HFFc6 (cell line): ENCODE measurements around the gene CD63. TPM values are rescaled to one million over a fixed set of nuclear protein-coding genes. Genes with fewer than 3 reads are reported as not detected.
A peak's percentile ranks its signal among the peaks of the same experiment; 100 is the strongest.

Experiments
- DNase-seq: peaks from one replicate; pipeline ENCODE4 v3.0.0-alpha.2; 2018
- H3K27ac Mint-ChIP-seq: 2 replicates; pipeline ENCODE4 v1.8.0; 2020; ENCODE audit warnings: mild to moderate bottlenecking, mixed read lengths
- H3K27me3 Mint-ChIP-seq: 2 replicates; pipeline ENCODE4 v1.8.0; 2021; ENCODE audit warnings: mild to moderate bottlenecking, moderate library complexity, mixed read lengths; ENCODE audit not compliant: insufficient read depth
- H3K36me3 Mint-ChIP-seq: 2 replicates; pipeline ENCODE4 v1.8.0; 2021; ENCODE audit warnings: low read depth, mixed read lengths
- H3K4me1 Mint-ChIP-seq: 2 replicates; pipeline ENCODE4 v1.8.0; 2020; ENCODE audit warnings: low read depth, mixed read lengths
- H3K4me3 Mint-ChIP-seq: 2 replicates; pipeline ENCODE4 v1.8.0; 2020; ENCODE audit warnings: mild to moderate bottlenecking, moderate library complexity, mixed read lengths
- H3K9me3 Mint-ChIP-seq: 2 replicates; pipeline ENCODE4 v1.8.0; 2020; ENCODE audit warnings: mild to moderate bottlenecking, mixed read lengths
- total RNA-seq, 6 experiments: library from RNA; stranded (reverse); fragmentation: NEBNext Ultra II Directional; extraction: Animal tissue kit (Norgen Biotek cat#: 25700); gene quantifications; 2 replicates in 1 of 6; 3 replicates in 5 of 6; pipeline ENCODE4 v1.2.3, GENCODE V29; 2021
- TF ChIP-seq, protein P1 (sequence below): fragments of 200-600 bp; sonication (generic); IDR thresholded peaks from 2 replicates; pipeline ENCODE4 v1.5.0; 2021; ENCODE audit warnings: antibody characterized with exemption, mild to moderate bottlenecking

The CD63 gene
- total RNA-seq, 6 experiments from 2014 or later, result 1,860 to 2,483 (median 2,072) TPM

DNA sequence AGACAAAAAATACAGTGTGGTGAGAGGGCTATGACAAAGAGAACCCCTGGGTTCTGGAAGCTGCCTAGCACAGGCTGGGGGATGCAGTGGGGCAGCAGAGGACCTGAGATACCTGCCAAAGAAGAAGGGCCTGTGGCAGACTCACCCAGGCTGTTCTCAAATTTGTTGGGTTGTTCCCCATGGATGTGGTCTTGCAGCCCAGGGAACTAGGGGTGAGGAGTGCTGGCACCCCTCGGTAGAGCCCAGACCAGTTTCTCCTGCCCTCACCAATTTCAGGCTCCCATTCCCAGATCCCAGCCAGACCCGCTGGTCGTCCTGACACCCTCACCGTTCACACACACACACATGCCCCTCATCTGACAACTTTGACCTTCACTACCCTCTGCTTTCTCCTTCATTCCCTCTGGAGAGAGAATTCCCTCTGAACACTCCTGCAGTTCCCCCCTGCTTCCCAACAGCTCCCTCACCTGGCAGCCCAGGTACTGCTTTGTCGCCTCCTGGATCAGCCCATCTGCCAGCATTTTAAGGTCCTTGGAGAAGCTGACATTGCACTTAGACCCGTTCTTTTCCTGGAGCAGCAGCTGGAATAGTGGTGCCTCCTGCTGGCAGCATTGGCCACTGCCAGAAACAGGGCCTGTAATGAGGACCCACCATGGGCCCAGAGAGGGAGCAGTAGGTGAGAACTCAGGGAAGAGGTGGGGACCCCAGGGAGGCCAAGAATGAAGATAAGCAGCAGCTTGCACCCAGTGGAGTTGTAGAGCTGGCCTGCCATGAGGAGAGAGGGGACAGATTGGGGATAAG is 8.2 kb upstream of the CD63 start:
- Mint-ChIP-seq H3K4me3 (peak overlapping the region; percentile 90), H3K27me3 (peaks cover 2% of the 10 kb centered on the region; the same call in 1 of the 2 replicates), H3K36me3 (no peaks in the 10 kb centered on the region), H3K4me1 (peaks cover 30% of the 10 kb centered on the region), H3K27ac (peak overlapping the region; percentile 88), H3K9me3 (no peaks in the 10 kb centered on the region)
- peak; percentile 72 for DNase-seq
- TF ChIP-seq, protein P1, sequence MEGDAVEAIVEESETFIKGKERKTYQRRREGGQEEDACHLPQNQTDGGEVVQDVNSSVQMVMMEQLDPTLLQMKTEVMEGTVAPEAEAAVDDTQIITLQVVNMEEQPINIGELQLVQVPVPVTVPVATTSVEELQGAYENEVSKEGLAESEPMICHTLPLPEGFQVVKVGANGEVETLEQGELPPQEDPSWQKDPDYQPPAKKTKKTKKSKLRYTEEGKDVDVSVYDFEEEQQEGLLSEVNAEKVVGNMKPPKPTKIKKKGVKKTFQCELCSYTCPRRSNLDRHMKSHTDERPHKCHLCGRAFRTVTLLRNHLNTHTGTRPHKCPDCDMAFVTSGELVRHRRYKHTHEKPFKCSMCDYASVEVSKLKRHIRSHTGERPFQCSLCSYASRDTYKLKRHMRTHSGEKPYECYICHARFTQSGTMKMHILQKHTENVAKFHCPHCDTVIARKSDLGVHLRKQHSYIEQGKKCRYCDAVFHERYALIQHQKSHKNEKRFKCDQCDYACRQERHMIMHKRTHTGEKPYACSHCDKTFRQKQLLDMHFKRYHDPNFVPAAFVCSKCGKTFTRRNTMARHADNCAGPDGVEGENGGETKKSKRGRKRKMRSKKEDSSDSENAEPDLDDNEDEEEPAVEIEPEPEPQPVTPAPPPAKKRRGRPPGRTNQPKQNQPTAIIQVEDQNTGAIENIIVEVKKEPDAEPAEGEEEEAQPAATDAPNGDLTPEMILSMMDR, result peak; percentile 90

DNA sequence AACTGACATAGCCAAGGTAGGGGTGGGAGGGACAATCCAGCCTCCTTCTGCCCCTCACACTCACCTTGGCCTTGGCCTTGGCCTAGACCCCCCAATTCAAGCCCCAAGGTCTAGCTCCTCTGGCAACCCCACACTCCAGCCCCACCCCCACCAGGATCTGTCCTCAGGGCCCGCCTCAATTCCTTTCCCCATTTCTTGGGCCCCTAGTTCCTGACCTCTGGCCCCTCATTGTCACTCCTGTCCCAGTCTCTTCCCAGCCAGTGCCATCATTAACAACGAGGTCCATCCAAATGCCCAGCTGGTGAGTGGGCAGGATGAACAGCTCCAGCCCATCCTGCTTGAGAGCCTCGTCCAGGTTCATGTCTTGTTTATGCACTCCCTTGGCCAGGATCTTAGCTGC is 7.3 kb upstream of the CD63 start:
- no peak for DNase-seq
- TF ChIP-seq, protein P1, result no peak
- Mint-ChIP-seq H3K27ac (no peak overlapping the region), H3K4me3 (no peak overlapping the region), H3K27me3 (peaks cover 3% of the 10 kb centered on the region; the same call in 1 of the 2 replicates), H3K36me3 (no peaks in the 10 kb centered on the region), H3K4me1 (peaks cover 26% of the 10 kb centered on the region), H3K9me3 (no peaks in the 10 kb centered on the region)

DNA sequence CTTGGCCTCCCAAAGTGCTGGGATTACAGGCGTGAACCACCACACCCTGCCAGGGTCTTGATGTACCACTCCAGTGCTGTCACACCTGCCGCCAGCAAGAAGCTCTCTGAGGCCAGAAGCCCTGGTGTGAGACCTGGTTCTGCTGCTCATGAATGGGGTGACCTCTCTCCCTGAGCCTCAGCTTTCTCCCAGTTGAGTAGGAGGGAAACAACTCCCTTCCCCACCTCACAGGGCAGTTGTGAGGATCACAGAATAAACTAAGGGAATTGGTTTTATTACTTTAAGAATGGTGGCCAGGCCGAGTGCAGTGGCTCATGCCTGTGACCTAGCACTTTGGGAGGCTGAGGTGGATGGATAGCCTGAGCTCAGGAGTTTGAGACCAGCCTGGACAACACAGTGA is 5.8 kb upstream of the CD63 start:
- peaks cover 5% of the 10 kb centered on the region for H3K27me3 Mint-ChIP-seq
- TF ChIP-seq, protein P1, result no peak
- no peak overlapping the region for H3K4me3 Mint-ChIP-seq
- no peaks in the 10 kb centered on the region for H3K9me3 Mint-ChIP-seq
- H3K4me1 Mint-ChIP-seq, result peaks cover 41% of the 10 kb centered on the region
- DNase-seq, result no peak
- no peak overlapping the region for H3K27ac Mint-ChIP-seq
- H3K36me3 Mint-ChIP-seq, result no peaks in the 10 kb centered on the region; the same call in 1 of the 2 replicates

DNA sequence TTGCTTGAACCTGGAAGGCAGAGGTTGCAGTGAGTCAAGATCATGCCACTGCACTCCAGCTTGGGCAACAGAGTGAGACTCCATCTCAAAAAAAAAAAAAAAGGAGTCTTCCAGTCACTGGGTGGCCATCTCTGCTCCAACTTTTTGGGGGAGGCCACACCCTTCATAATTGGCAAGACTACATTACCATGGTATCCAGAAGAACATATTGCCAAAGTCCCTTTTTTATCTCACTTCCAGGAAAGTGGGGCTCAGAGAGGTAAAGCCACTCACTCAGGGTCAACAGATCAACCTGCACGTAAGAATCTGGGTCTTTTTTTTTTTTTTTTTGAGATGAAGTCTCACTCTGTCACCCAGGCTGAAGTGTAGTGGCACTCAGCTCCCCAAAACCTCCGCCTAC is 5.0 kb upstream of the CD63 start:
- H3K27me3 Mint-ChIP-seq, result peaks cover 5% of the 10 kb centered on the region
- TF ChIP-seq, protein P1, result no peak

DNA sequence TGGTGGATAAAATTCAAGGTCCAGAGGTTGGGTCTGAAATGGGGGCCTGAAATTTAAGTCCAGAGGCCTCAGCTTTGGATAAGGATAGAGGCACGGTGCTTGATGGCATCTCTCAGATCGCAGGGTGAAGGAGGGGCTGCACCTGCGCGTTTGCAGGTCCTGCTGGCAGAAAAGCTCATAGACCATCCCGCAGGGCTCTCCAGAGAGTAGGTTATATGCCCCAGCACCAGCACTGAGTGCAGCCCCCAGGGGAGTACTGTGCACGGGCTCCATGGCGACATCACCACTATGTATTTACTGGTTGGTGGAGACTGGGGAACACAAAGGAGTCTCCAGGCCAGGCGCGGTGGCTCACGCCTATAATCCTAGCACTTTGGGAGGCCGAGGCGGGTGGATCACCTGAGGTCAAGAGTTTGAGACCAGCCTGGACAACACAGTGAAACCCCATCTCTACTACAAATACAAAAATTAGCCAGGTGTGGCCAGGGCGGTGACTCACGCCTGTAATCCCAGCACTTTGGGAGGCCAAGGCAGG is 4.3 kb upstream of the CD63 start:
- TF ChIP-seq, protein P1, result no peak
- H3K27me3 Mint-ChIP-seq, result peaks cover 5% of the 10 kb centered on the region
- no peaks in the 10 kb centered on the region for H3K9me3 Mint-ChIP-seq
- H3K36me3 Mint-ChIP-seq, result no peaks in the 10 kb centered on the region; the same call in 1 of the 2 replicates
- peaks cover 38% of the 10 kb centered on the region for H3K4me1 Mint-ChIP-seq
- H3K27ac Mint-ChIP-seq, result no peak overlapping the region
- no peak overlapping the region for H3K4me3 Mint-ChIP-seq
- DNase-seq, result no peak

More for the DNA sequence above, 5.0 kb upstream of the CD63 start:
- Mint-ChIP-seq H3K9me3 (no peaks in the 10 kb centered on the region), H3K27ac (no peak overlapping the region), H3K4me1 (peaks cover 43% of the 10 kb centered on the region), H3K4me3 (no peak overlapping the region), H3K36me3 (no peaks in the 10 kb centered on the region; the same call in 1 of the 2 replicates)
- DNase-seq, result no peak
